ENCODE results near the gene ZNRF3.

Gene ZNRF3

GRCh38 chr22:29011240-29012100, 128.1 kb downstream of the ZNRF3 start:
- DNase-seq (ENCODE audit: low read depth) = no peak

GRCh38 chr22:29012101-29012433, 128.7 kb downstream of the ZNRF3 start:
- no peak for DNase-seq (ENCODE audit: low read depth)

- DNase-seq (ENCODE audit: low read depth) = no peak
Measured at GRCh38 chr22:29012952-29013351, 129.6 kb downstream of the ZNRF3 start.

GRCh38 chr22:29014293-29014692, 130.9 kb downstream of the ZNRF3 start:
- DNase-seq (ENCODE audit: low read depth) = no peak

GRCh38 chr22:29014773-29015172, 131.4 kb downstream of the ZNRF3 start:
- DNase-seq (ENCODE audit: low read depth) = no peak

- no peak for DNase-seq (ENCODE audit: low read depth)
Measured at GRCh38 chr22:29016067-29016938, 132.9 kb downstream of the ZNRF3 start.

GRCh38 chr22:29018293-29019189, 135.2 kb downstream of the ZNRF3 start:
- DNase-seq (ENCODE audit: low read depth) = no peak

GRCh38 chr22:29022101-29022817, 138.9 kb downstream of the ZNRF3 start:
- no peak for DNase-seq (ENCODE audit: low read depth)

GRCh38 chr22:29023172-29023796, 139.9 kb downstream of the ZNRF3 start:
- no peak for DNase-seq (ENCODE audit: low read depth)

GRCh38 chr22:29026579-29026978, 143.2 kb downstream of the ZNRF3 start:
- no peak for DNase-seq (ENCODE audit: low read depth)

GRCh38 chr22:29028468-29028867, 145.1 kb downstream of the ZNRF3 start:
- no peak for DNase-seq (ENCODE audit: low read depth)

- no peak for DNase-seq (ENCODE audit: low read depth)
Measured at GRCh38 chr22:29029202-29030000, 146.0 kb downstream of the ZNRF3 start.

- no peak for DNase-seq (ENCODE audit: low read depth)
Measured at GRCh38 chr22:29030016-29030617, 146.7 kb downstream of the ZNRF3 start.

GRCh38 chr22:29030618-29031226, 147.3 kb downstream of the ZNRF3 start:
- DNase-seq (ENCODE audit: low read depth) = no peak

GRCh38 chr22:29031227-29032011, 148.0 kb downstream of the ZNRF3 start:
- no peak for DNase-seq (ENCODE audit: low read depth)

- no peak for DNase-seq (ENCODE audit: low read depth)
Measured at GRCh38 chr22:29032014-29032475, 148.7 kb downstream of the ZNRF3 start.

GRCh38 chr22:29032584-29032983, 149.2 kb downstream of the ZNRF3 start:
- no peak for DNase-seq (ENCODE audit: low read depth)

- DNase-seq (ENCODE audit: low read depth) = no peak
Measured at GRCh38 chr22:29037340-29037932, 154.1 kb downstream of the ZNRF3 start.
